ENCODE data around the gene AOAH.

The AOAH gene

GRCh38 chr7:36748017-36748487, 23.8 kb upstream of the AOAH start (continued):
- no peak for TF ChIP-seq TSHZ2 (CRISPR knock-in tag; IDR thresholded peaks at IDR 0.05)

GRCh38 chr7:36747280-36748016, 23.2 kb upstream of the AOAH start:
- ATAC-seq, result no peak
- TF ChIP-seq BACH2 (CRISPR knock-in tag; IDR thresholded peaks at IDR 0.05; ENCODE audit: borderline replicate concordance) (no peak), ARNTL (CRISPR knock-in tag; IDR thresholded peaks at IDR 0.05; ENCODE audit: borderline replicate concordance, low read depth) (no peak), ZFP30 (CRISPR knock-in tag; IDR thresholded peaks at IDR 0.05) (peak; percentile 19; the same call in 1 of the 2 replicates), RARB (CRISPR knock-in tag; IDR thresholded peaks at IDR 0.05) (no peak)

- TF ChIP-seq ZNF565 (CRISPR knock-in tag; conservative IDR thresholded peaks at IDR 0.05; ENCODE audit: low read depth) (no peak), PPARA (CRISPR knock-in tag; IDR thresholded peaks at IDR 0.05; ENCODE audit: borderline replicate concordance) (no peak), ZFP3 (CRISPR knock-in tag; IDR thresholded peaks at IDR 0.05) (no peak), CSRNP3 (CRISPR knock-in tag; IDR thresholded peaks at IDR 0.05) (no peak)
- ATAC-seq, result no peak
Measured at GRCh38 chr7:36746347-36746746, 22.1 kb upstream of the AOAH start.

GRCh38 chr7:36742911-36743775, 18.8 kb upstream of the AOAH start:
- no peak for ATAC-seq

GRCh38 chr7:36741866-36742265, 17.6 kb upstream of the AOAH start:
- ATAC-seq, result no peak
- TF ChIP-seq ZFP30 (CRISPR knock-in tag; IDR thresholded peaks at IDR 0.05), result no peak
- TF ChIP-seq SNAI2 (CRISPR knock-in tag; IDR thresholded peaks at IDR 0.05), result no peak
- no peak for TF ChIP-seq ZNF70 (CRISPR knock-in tag; IDR thresholded peaks at IDR 0.05)
- TF ChIP-seq ZNF565 (CRISPR knock-in tag; conservative IDR thresholded peaks at IDR 0.05; ENCODE audit: low read depth), result no peak
- TF ChIP-seq ZFP3 (CRISPR knock-in tag; IDR thresholded peaks at IDR 0.05), result no peak
- no peak for TF ChIP-seq POU6F1 (CRISPR knock-in tag; IDR thresholded peaks at IDR 0.05; ENCODE audit: borderline replicate concordance, low read depth)
- no peak for TF ChIP-seq CSDC2 (CRISPR knock-in tag; IDR thresholded peaks at IDR 0.05)
- no peak for TF ChIP-seq RARB (CRISPR knock-in tag; IDR thresholded peaks at IDR 0.05)
- no peak for TF ChIP-seq ARNTL (CRISPR knock-in tag; IDR thresholded peaks at IDR 0.05; ENCODE audit: borderline replicate concordance, low read depth)
- TF ChIP-seq TSHZ2 (CRISPR knock-in tag; IDR thresholded peaks at IDR 0.05), result no peak
- no peak for TF ChIP-seq TOX (CRISPR knock-in tag; IDR thresholded peaks at IDR 0.05; ENCODE audit: borderline replicate concordance)
- TF ChIP-seq CREB5 (CRISPR knock-in tag; IDR thresholded peaks at IDR 0.05; ENCODE audit: low read depth), result no peak

More at GRCh38 chr7:36742911-36743775, 18.8 kb upstream of the AOAH start:
- TF ChIP-seq PPARA (CRISPR knock-in tag; IDR thresholded peaks at IDR 0.05; ENCODE audit: borderline replicate concordance), result no peak
- TF ChIP-seq ZC3H10 (CRISPR knock-in tag; IDR thresholded peaks at IDR 0.05), result no peak
- TF ChIP-seq GLIS3 (CRISPR knock-in tag; IDR thresholded peaks at IDR 0.05), result no peak
- no peak for TF ChIP-seq PATZ1 (CRISPR knock-in tag; IDR thresholded peaks at IDR 0.05; ENCODE audit: borderline replicate concordance)
- no peak for TF ChIP-seq CSDC2 (CRISPR knock-in tag; IDR thresholded peaks at IDR 0.05)
- no peak for TF ChIP-seq OSR1 (CRISPR knock-in tag; IDR thresholded peaks at IDR 0.05)
- TF ChIP-seq ESRRG (CRISPR knock-in tag; IDR thresholded peaks at IDR 0.05), result no peak

Data from SK-N-SH treated with all-trans-retinoic acid at 6 μM for 48 hours (cell line).